Activated CD8-positive, alpha-beta memory T cell treated with anti-CD3 and anti-CD28 coated beads, Interleukin-2, amount 10 ng/mL, durations not matched to agents 7 days and 5 days (primary cell): ENCODE data around the gene CD300C. TPM values are rescaled to one million over a fixed set of nuclear protein-coding genes. Genes with fewer than 3 reads are reported as not detected.

Experiments used
- ATAC-seq: fragments of 150-1000 bp; cut with Tn5 transposase; one replicate; pipeline ENCODE4 v1.10.0; 2021; ENCODE audit warnings: moderate library complexity
- CTCF ChIA-PET: fragments of 350-600 bp; sonication (Branson Sonifier 250); formaldehyde crosslinking; loops from one replicate; lab custom pipeline; 2021; ENCODE audit warnings: antibody characterized with exemption; lab: Charles Lee
- DNase-seq: peaks from one replicate; pipeline ENCODE4 v3.0.0-alpha.2; 2020
- H3K27ac Mint-ChIP-seq: one replicate; pipeline ENCODE4 v1.8.0; 2021; ENCODE audit warnings: mild to moderate bottlenecking, mixed read lengths
- H3K27me3 Mint-ChIP-seq: one replicate; pipeline ENCODE4 v1.8.0; 2021; ENCODE audit warnings: mixed read lengths
- H3K36me3 Mint-ChIP-seq: one replicate; pipeline ENCODE4 v1.8.0; 2021; ENCODE audit warnings: mild to moderate bottlenecking, mixed read lengths
- H3K4me1 Mint-ChIP-seq: one replicate; pipeline ENCODE4 v1.8.0; 2021; ENCODE audit warnings: mixed read lengths
- H3K4me3 Mint-ChIP-seq: one replicate; pipeline ENCODE4 v1.8.0; 2021; ENCODE audit warnings: mild to moderate bottlenecking, moderate library complexity, mixed read lengths
- H3K9me3 Mint-ChIP-seq: one replicate; pipeline ENCODE4 v1.8.0; 2022; ENCODE audit warnings: low read depth, mixed read lengths
- total RNA-seq, 2 experiments: library from RNA; stranded (reverse); gene quantifications; one replicate each; pipeline ENCODE4 v1.2.3, GENCODE V29; 2021

CD300C gene
- total RNA-seq, 2 experiments from 2014 or later: 0.56 to 1.5 TPM

GRCh38 chr17:74541176-74542111 lies 4.5 kb downstream of the CD300C start:
- no peaks in the 10 kb centered on the region for H3K9me3 Mint-ChIP-seq
- H3K4me3 Mint-ChIP-seq: no peak overlapping the region
- peaks cover 19% of the 10 kb centered on the region for H3K4me1 Mint-ChIP-seq
- H3K36me3 Mint-ChIP-seq: no peaks in the 10 kb centered on the region
- H3K27ac Mint-ChIP-seq: no peak overlapping the region
- ATAC-seq (no peak), DNase-seq (no peak)
- peaks cover 17% of the 10 kb centered on the region for H3K27me3 Mint-ChIP-seq
- CTCF ChIA-PET: no interaction called here

DNA sequence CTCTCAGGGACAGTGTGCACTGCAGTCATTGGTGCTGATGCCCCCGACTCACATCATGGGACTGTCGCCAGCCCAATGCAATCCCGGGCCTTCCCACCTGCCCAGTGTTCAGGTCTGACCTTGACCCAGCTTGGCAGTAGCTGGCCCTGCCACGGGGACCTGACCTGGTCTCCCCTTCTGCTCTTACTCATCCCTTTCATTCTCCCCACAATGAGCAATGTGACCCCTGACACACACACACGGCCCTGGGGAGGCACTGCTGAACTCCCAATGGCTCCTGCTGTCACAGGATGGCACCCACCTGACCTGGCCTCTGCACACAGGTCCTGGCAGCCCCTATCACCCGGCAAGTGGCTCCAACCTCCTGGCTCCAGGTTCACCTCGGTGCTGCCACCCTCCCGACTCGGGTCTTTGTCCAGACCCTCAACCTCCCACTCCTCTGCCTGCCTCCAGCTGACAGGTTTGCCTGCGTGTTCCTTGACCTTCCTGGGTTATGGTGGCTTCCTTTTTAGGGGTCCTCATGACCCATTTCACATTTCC lies 6.6 kb downstream of the CD300C start:
- DNase-seq (no peak), ATAC-seq (no peak)
- CTCF ChIA-PET: no interaction called here
- H3K9me3 Mint-ChIP-seq: no peaks in the 10 kb centered on the region
- H3K4me1 Mint-ChIP-seq: peaks cover 2% of the 10 kb centered on the region
- H3K36me3 Mint-ChIP-seq: no peaks in the 10 kb centered on the region
- H3K4me3 Mint-ChIP-seq: no peak overlapping the region
- H3K27me3 Mint-ChIP-seq: peaks cover 28% of the 10 kb centered on the region
- no peak overlapping the region for H3K27ac Mint-ChIP-seq

GRCh38 chr17:74536890-74537289 lies 9.0 kb downstream of the CD300C start:
- Mint-ChIP-seq H3K27me3 (peaks cover 50% of the 10 kb centered on the region), H3K27ac (no peak overlapping the region), H3K4me1 (peaks cover 3% of the 10 kb centered on the region), H3K9me3 (no peaks in the 10 kb centered on the region), H3K36me3 (no peaks in the 10 kb centered on the region), H3K4me3 (no peak overlapping the region)
- no peak for ATAC-seq
- CTCF ChIA-PET: interaction anchor here (0.6 to 2.0 kb wide), 2 partner anchors 38 to 66 kb away, joined by 3 to 5 read pairs; no protein-coding TSS in a partner anchor
- no peak for DNase-seq

DNA sequence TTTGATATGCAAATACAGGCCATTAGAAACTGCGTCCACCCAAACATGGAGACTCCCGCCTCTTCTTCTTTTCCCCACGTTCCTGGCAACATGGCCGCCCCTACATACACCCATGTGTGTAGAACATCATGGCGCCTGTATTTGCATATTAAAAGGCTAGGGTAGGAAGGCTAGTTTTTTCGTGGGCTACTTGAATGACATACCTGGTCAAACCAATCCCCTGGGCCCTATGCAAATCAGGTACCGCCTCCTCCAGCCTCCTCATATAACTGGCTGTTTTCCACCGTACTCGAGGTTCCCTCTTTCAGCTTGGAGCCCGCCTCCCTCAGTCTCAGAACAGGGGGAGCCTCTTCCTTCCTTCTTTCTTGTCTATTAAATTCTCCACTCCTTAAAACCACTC lies 13.8 kb downstream of the CD300C start:
- Mint-ChIP-seq H3K4me1 (peaks cover 3% of the 10 kb centered on the region), H3K27me3 (peaks cover 57% of the 10 kb centered on the region)
- peak; percentile 35 for DNase-seq

GRCh38 chr17:74531231-74531761 lies 14.6 kb downstream of the CD300C start, which contains the start of gene CD300LB:
TSS of gene CD300LB (minus strand) at chr17:74531475. CDS start at chr17:74531350, 125 bp downstream.
- ATAC-seq (no peak), DNase-seq (peak; percentile 30)
- Mint-ChIP-seq H3K27me3 (peaks cover 49% of the 10 kb centered on the region), H3K9me3 (no peaks in the 10 kb centered on the region), H3K36me3 (no peaks in the 10 kb centered on the region), H3K4me1 (peaks cover 3% of the 10 kb centered on the region), H3K27ac (no peak within 1 kb of the TSS), H3K4me3 (no peak within 1 kb of the TSS)
- CTCF ChIA-PET: interaction anchor here (1.4 to 3.0 kb wide), 5 partner anchors 35 to 225 kb away, joined by 4 to 27 read pairs (median 7); partner anchors contain the start of gene GPR142

More for the DNA sequence above, 13.8 kb downstream of the CD300C start:
- CTCF ChIA-PET: interaction anchor here (0.6 to 3.0 kb wide), 7 partner anchors 14 to 226 kb away, joined by 3 to 27 read pairs (median 5); partner anchors contain the start of genes CD300C and GPR142
- no peaks in the 10 kb centered on the region for H3K36me3 Mint-ChIP-seq
- H3K27ac Mint-ChIP-seq: no peak overlapping the region
- no peak overlapping the region for H3K4me3 Mint-ChIP-seq
- H3K9me3 Mint-ChIP-seq: no peaks in the 10 kb centered on the region
- no peak for ATAC-seq

- ATAC-seq (no peak), DNase-seq (no peak)
- no peak overlapping the region for H3K27ac Mint-ChIP-seq
- H3K4me3 Mint-ChIP-seq: no peak overlapping the region
- no peaks in the 10 kb centered on the region for H3K9me3 Mint-ChIP-seq
- peaks cover 3% of the 10 kb centered on the region for H3K4me1 Mint-ChIP-seq
- H3K27me3 Mint-ChIP-seq: peaks cover 47% of the 10 kb centered on the region
- CTCF ChIA-PET: interaction anchor here (1.9 to 2.2 kb wide), 2 partner anchors 73 to 163 kb away, joined by 4 to 7 read pairs; partner anchors contain the start of gene GPR142
- H3K36me3 Mint-ChIP-seq: no peaks in the 10 kb centered on the region
These were observed 15.1 kb downstream of the CD300C start for GRCh38 chr17:74530831-74531150.

GRCh38 chr17:74529243-74529642 lies 16.7 kb downstream of the CD300C start:
- Mint-ChIP-seq H3K4me3 (no peak overlapping the region), H3K9me3 (no peaks in the 10 kb centered on the region), H3K36me3 (no peaks in the 10 kb centered on the region), H3K27ac (no peak overlapping the region), H3K4me1 (peaks cover 3% of the 10 kb centered on the region), H3K27me3 (peaks cover 45% of the 10 kb centered on the region)
- CTCF ChIA-PET: interaction anchor here (1.9 to 2.2 kb wide), 2 partner anchors 72 to 161 kb away, joined by 4 to 7 read pairs; partner anchors contain the start of gene GPR142
- ATAC-seq (no peak), DNase-seq (peak; percentile 18)

DNA sequence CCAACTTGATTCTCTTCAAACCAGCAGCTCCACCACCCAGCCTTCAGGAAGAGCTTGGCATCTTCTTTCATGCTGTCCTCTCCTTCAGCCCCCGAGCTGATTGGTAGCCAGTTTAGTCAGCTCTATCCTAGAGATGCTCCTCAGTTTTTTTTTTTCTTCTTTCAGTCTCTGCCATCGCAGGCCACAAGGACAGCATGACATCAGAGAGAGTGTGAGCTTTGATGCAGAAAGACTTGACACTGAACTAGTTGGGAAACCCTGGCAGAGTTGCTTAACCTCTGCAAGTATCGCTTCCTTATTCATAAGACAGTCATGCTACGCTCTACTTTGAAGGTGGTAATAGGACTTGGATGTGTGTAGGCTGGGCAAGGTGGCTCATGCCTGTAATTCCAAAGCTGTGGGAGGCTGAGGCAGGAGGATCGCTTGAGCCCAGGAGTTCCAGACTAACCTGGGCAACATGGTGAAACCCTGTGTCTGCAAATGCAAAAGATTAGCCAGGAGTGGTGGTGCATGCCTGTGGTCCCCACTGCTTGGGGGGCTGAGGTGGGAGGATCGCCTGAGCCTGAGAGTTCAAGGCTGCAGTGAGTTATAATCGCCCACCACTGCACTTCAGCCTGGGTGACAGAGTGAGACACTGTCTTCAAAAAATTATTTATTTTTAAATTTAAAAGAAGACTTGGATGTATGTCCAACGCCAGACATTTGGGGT lies 17.3 kb downstream of the CD300C start:
- peak; percentile 5 for DNase-seq
- Mint-ChIP-seq H3K4me1 (peaks cover 3% of the 10 kb centered on the region), H3K27ac (no peak overlapping the region), H3K36me3 (no peaks in the 10 kb centered on the region), H3K4me3 (no peak overlapping the region), H3K9me3 (no peaks in the 10 kb centered on the region), H3K27me3 (peaks cover 45% of the 10 kb centered on the region)
- CTCF ChIA-PET: no interaction called here
- ATAC-seq: no peak

GRCh38 chr17:74527756-74528155 lies 18.2 kb downstream of the CD300C start:
- CTCF ChIA-PET: interaction anchor here (2.6 kb wide), 1 partner anchor 160 kb away, joined by 10 read pairs; the partner anchor contains the start of gene GPR142
- H3K27ac Mint-ChIP-seq: no peak overlapping the region
- H3K4me3 Mint-ChIP-seq: no peak overlapping the region
- H3K27me3 Mint-ChIP-seq: peaks cover 36% of the 10 kb centered on the region
- H3K9me3 Mint-ChIP-seq: no peaks in the 10 kb centered on the region
- no peaks in the 10 kb centered on the region for H3K36me3 Mint-ChIP-seq
- DNase-seq: peak; percentile 18
- no peaks in the 10 kb centered on the region for H3K4me1 Mint-ChIP-seq
- ATAC-seq: no peak

- CTCF ChIA-PET: interaction anchor here (1.3 to 2.6 kb wide), 2 partner anchors 148 to 159 kb away, joined by 3 to 10 read pairs; partner anchors contain the start of gene GPR142
- Mint-ChIP-seq H3K4me3 (no peak overlapping the region), H3K27me3 (peaks cover 31% of the 10 kb centered on the region), H3K27ac (no peak overlapping the region), H3K36me3 (no peaks in the 10 kb centered on the region), H3K9me3 (no peaks in the 10 kb centered on the region), H3K4me1 (no peaks in the 10 kb centered on the region)
- DNase-seq (peak; percentile 29), ATAC-seq (no peak)
These were observed 18.8 kb downstream of the CD300C start for GRCh38 chr17:74527081-74527480.

- H3K9me3 Mint-ChIP-seq: no peaks in the 10 kb centered on the region
- peak; percentile 31 for DNase-seq
- no peaks in the 10 kb centered on the region for H3K36me3 Mint-ChIP-seq
- no peak overlapping the region for H3K27ac Mint-ChIP-seq
- peaks cover 2% of the 10 kb centered on the region for H3K4me1 Mint-ChIP-seq
- CTCF ChIA-PET: interaction anchor here (1.3 to 2.6 kb wide), 2 partner anchors 148 to 159 kb away, joined by 3 to 10 read pairs; partner anchors contain the start of gene GPR142
- no peak overlapping the region for H3K4me3 Mint-ChIP-seq
- ATAC-seq: no peak
- peaks cover 31% of the 10 kb centered on the region for H3K27me3 Mint-ChIP-seq
These were observed 19.2 kb downstream of the CD300C start for GRCh38 chr17:74526681-74527080.

DNA sequence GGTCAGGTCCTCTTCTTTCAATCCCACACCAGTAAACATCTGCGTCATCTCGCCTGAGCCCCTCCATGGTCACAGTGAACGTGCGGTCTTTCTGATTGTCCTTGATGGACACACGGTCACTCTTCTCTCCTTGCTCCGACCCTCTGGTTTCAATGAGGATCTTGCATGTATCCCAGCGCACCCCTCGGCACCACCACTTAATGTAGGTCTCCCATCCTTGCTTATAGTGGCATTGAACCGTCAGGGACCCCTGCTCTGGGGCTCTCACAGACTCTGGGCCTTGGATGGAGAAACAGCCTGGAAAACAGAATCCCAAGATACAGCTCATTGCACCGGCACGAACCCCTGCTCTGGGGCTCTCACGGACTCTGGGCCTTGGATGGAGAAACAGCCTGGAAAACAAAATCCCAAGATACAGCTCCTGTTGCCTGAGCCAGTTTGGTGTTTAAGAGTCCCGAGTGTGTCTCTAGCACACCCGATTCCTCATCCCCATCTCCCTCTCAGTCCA lies 20.1 kb downstream of the CD300C start:
- CTCF ChIA-PET: interaction anchor here (0.5 to 2.6 kb wide), 4 partner anchors 10 to 228 kb away, joined by 3 to 10 read pairs (median 3); partner anchors contain the start of gene GPR142
- ATAC-seq (no peak), DNase-seq (peak; percentile 31)
- H3K4me1 Mint-ChIP-seq: peaks cover 8% of the 10 kb centered on the region
- H3K36me3 Mint-ChIP-seq: no peaks in the 10 kb centered on the region
- H3K9me3 Mint-ChIP-seq: no peaks in the 10 kb centered on the region
- H3K27me3 Mint-ChIP-seq: peaks cover 28% of the 10 kb centered on the region
- no peak overlapping the region for H3K4me3 Mint-ChIP-seq
- H3K27ac Mint-ChIP-seq: no peak overlapping the region
